K562 (cell line): Measurements from ENCODE around the gene TAP2. TPM values are rescaled to one million over a fixed set of nuclear protein-coding genes. Genes with fewer than 3 reads are reported as not detected.

Source experiments
- ATAC-seq: fragments of 200-7000 bp; cut with Tn5 transposase; 3 replicates; pipeline ENCODE4 v1.9.1; 2020; ENCODE audit warnings: moderate library complexity
- BruUV-seq: library from RNA; stranded (reverse); fragments of 400-500 nt; replicated peaks from 2 replicates; lab custom pipeline; 2021; lab: Mats Ljungman, UMichigan
- CTCF ChIA-PET: fragments of 300-600 bp; formaldehyde crosslinking; extraction: SDS; loops from one replicate; lab custom pipeline; 2021; ENCODE audit warnings: low intra/inter-chr PET ratio; lab: Yijun Ruan, JAX
- POLR2A ChIA-PET: fragments of 300-600, 350-650 bp; sonication (Branson Sonifier 250); formaldehyde crosslinking; extraction: SDS; loops from one replicate; lab custom pipeline; 2021; ENCODE audit warnings: antibody characterized with exemption, inconsistent platforms; lab: Yijun Ruan, JAX
- DNase-seq, 4 experiments: peaks; one replicate each; pipeline versions ENCODE4 v3.0.0 to v3.0.0-alpha.2; 2011 to 2018; ENCODE audit warnings: low spot score in 3 of 4, mixed read lengths in 3 of 4; ENCODE audit errors: extremely low read depth in 1 of 4
- FAIRE-seq: peaks from 2 replicates; lab custom pipeline; 2011; peaks lifted over from hg19 to GRCh38; lab: Jason Lieb, UNC
- H2AFZ ChIP-seq: 2 replicates; pipeline ENCODE4 v1.6.0; 2011; ENCODE audit warnings: low read depth, low read length, control low read depth, inconsistent platforms
- H3K27ac ChIP-seq: fragments of 200-600 bp; 3 replicates; pipeline ENCODE4 v1.8.0; 2011; ENCODE audit warnings: low read depth, mild to moderate bottlenecking, control low read depth, inconsistent platforms, low read length, moderate library complexity, mixed read lengths; ENCODE audit errors: extremely low read depth
- H3K27me3 ChIP-seq, 2 experiments: fragments of 300-600 bp in 1 of 2; 2 replicates in 1 of 2; 3 replicates in 1 of 2; pipeline versions ENCODE4 v1.6.0 to v1.8.0; 2011; ENCODE audit warnings: inconsistent platforms in 2 of 2, low read length in 2 of 2, mild to moderate bottlenecking in 1 of 2, mixed read lengths in 1 of 2, moderate library complexity in 1 of 2; ENCODE audit not compliant: control insufficient read depth in 2 of 2, insufficient read depth in 2 of 2
- H3K36me3 ChIP-seq: fragments of 300-600 bp; 3 replicates; pipeline ENCODE4 v1.8.0; 2011; ENCODE audit warnings: mild to moderate bottlenecking, low read length, inconsistent platforms; ENCODE audit not compliant: control insufficient read depth, insufficient read depth
- H3K4me1 ChIP-seq, 2 experiments: fragments of 200-600 bp in 1 of 2; replicated peaks in 1 of 2; 2 replicates in 1 of 2; 3 replicates in 1 of 2; pipeline versions ENCODE4 v1.5.1 to v1.8.0; 2011; ENCODE audit warnings: inconsistent platforms in 2 of 2, low read length in 2 of 2, mild to moderate bottlenecking in 1 of 2, mixed read lengths in 1 of 2, moderate library complexity in 1 of 2; ENCODE audit not compliant: control insufficient read depth in 2 of 2, insufficient read depth in 2 of 2
- H3K4me2 ChIP-seq: 2 replicates; pipeline ENCODE4 v1.6.1; 2011; ENCODE audit warnings: low read length, control low read depth, inconsistent platforms, mixed read lengths; ENCODE audit not compliant: insufficient read depth
- H3K4me3 ChIP-seq: fragments of 200-600 bp; sonication (generic), shearing (Covaris generic); 2 replicates; pipeline ENCODE4 v1.5.1; 2016; ENCODE audit warnings: control low read depth, inconsistent platforms
- H3K79me2 ChIP-seq: fragments of 200-600 bp; 3 replicates; pipeline ENCODE4 v1.8.0; 2011; ENCODE audit warnings: low read length, inconsistent platforms; ENCODE audit not compliant: control insufficient read depth, insufficient read depth
- H3K9ac ChIP-seq, 2 experiments: 2 replicates each; pipeline versions ENCODE4 v1.6.0 to v1.6.1; 2011; ENCODE audit warnings: low read depth in 2 of 2, low read length in 2 of 2, control low read depth in 1 of 2, inconsistent platforms in 1 of 2, mild to moderate bottlenecking in 1 of 2, mixed read lengths in 1 of 2; ENCODE audit not compliant: insufficient read depth in 1 of 2
- H3K9me1 ChIP-seq: one replicate; pipeline ENCODE4 v1.6.0; 2011; ENCODE audit warnings: inconsistent platforms, mild to moderate bottlenecking, low read length, moderate library complexity; ENCODE audit not compliant: control insufficient read depth, insufficient read depth
- H3K9me3 ChIP-seq: replicated peaks from 2 replicates; pipeline ENCODE4 v1.5.1; 2011; ENCODE audit warnings: low read depth, low read length, inconsistent platforms; ENCODE audit not compliant: control insufficient read depth, insufficient read depth
- H4K20me1 ChIP-seq: replicated peaks from 2 replicates; pipeline ENCODE4 v1.6.1; 2011; ENCODE audit warnings: low read length, inconsistent platforms, mixed read lengths; ENCODE audit not compliant: control insufficient read depth, insufficient read depth
- CEBPG ChIP-seq, 3 experiments: fragments of 200-800 bp in 1 of 3; sonication (Bioruptor generic) in 1 of 3; sonication (generic) in 1 of 3; formaldehyde crosslinking in 1 of 3; IDR thresholded peaks in 2 of 3; conservative IDR thresholded peaks in 1 of 3; 2 replicates each; pipeline versions ENCODE4 v1.6.1 to v1.8.0; 2016 to 2022; ENCODE audit warnings: missing compliant biosample characterization in 2 of 3, missing genetic modification characterization in 2 of 3, mild to moderate bottlenecking in 1 of 3, missing genetic modification reagents in 1 of 3
- POLR3G ChIP-seq: IDR thresholded peaks from 2 replicates; pipeline ENCODE4 v1.6.1; 2011; ENCODE audit not compliant: insufficient read length, insufficient replicate concordance; ENCODE audit errors: extremely low read depth
- WGBS: fragments of 100-300 bp; shearing (Covaris generic); methylation state at CpG from one replicate; pipeline ENCODE4 v1.1.6; 2016; ENCODE audit warnings: low coverage, mixed read lengths; ENCODE audit not compliant: insufficient coverage; ENCODE audit errors: missing lambda C conversion rate; 5-methylcytosine and 5-hydroxymethylcytosine counted together
- in situ Hi-C: fragments of 300-500 bp; cut with MboI; formaldehyde crosslinking; loops from 4 replicates; pipeline ENCODE4 v1.15.0; 2018; ENCODE audit warnings: inconsistent platforms, mixed read lengths
- intact Hi-C: fragments of 100-400 bp; cut with micrococcal nuclease; formaldehyde crosslinking; loops from 2 replicates; pipeline ENCODE4 v1.14.2; 2022
- polyA plus RNA-seq, 8 experiments: library from polyadenylated mRNA; depleted of rRNA in 4 of 8; stranded (reverse) in 5 of 8; unstranded in 3 of 8; fragments of >200 nt; fragmentation: Nextera tagmentation in 2 of 8; fragmentation: Illumina TruSeq in 1 of 8; extraction: Ambion mirVana in 2 of 8; extraction: Trizol in 1 of 8; gene quantifications; 2 replicates each; pipeline versions ENCODE4 v1.2.1 to v1.2.3, GENCODE V29; 2011 to 2014; ENCODE audit warnings: inconsistent platforms in 1 of 8, missing spikeins in 1 of 8
- total RNA-seq, 7 experiments: library from RNA; depleted of rRNA in 6 of 7; stranded (reverse); fragments of >200 nt in 6 of 7; fragmentation: Illumina TruSeq in 2 of 7; extraction: Trizol in 2 of 7; gene quantifications; 2 replicates each; pipeline versions ENCODE4 v1.2.1 to v1.2.3, GENCODE V29; 2011 to 2021; ENCODE audit warnings: low replicate concordance in 1 of 7
- TF ChIP-seq, protein P1 (sequence below), 2 experiments: fragments of 450-650 bp in 1 of 2; sonication (generic) in 1 of 2; formaldehyde crosslinking in 1 of 2; IDR thresholded peaks in 1 of 2; conservative IDR thresholded peaks in 1 of 2; 2 replicates each; pipeline versions ENCODE4 v1.6.1 to v1.8.1; 2016 to 2023; ENCODE audit warnings: mild to moderate bottlenecking in 2 of 2, moderate library complexity in 2 of 2, inconsistent platforms in 1 of 2, missing genetic modification reagents in 1 of 2

The TAP2 gene
- total and polyA plus RNA-seq, 9 of the 15 experiments (the other 6 are each of a cell fraction or from before 2014, with no cell fraction given): 2.0 to 53.5 (median 19.6) TPM

DNA sequence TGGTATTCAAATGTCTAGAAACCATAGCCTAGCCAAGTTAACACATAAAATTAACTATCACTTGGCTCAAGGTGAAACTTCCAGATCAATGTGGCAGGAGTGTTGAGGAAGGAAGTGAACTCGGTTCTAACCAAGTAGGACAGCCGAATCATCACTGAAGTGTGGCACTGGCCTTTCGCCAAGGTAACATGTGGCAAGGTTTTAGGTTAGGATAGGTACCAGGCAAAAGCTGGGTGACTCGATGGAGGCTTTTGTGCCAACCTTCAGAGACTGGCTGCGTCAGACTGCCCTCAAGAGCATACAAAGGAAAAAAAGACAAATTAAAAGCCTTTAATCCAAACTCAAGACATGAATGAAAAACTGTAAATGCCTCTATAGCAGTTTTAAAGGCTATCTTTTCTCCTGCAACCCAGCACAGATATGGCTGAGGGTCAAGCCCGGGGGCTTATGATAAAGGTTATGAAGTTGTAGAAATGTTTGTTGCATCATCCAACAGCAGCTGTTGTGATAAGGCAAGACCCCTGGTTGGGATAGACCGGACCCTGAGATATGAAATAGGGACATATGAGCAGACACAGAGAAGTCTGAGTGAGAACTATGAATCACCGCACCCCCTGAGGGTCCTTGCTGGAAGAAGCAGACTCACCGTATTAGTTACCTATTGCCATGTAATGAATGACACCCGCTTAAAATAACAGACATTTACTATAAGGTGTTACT, 27.3 kb upstream of the TAP2 start:
- Histone ChIP-seq H3K4me1 (no peaks in the 10 kb centered on the region; a peak in 1 of 5 replicates), H3K27me3 (peaks cover 18 to 22% of the 10 kb centered on the region in 2 experiments; a peak in 4 of 5 replicates), H4K20me1 (no peaks in the 10 kb centered on the region), H3K4me2 (no peak overlapping the region), H2AFZ (no peak overlapping the region), H3K9ac (no peak overlapping the region), H3K36me3 (no peaks in the 10 kb centered on the region), H3K9me1 (no peaks in the 10 kb centered on the region), H3K79me2 (no peaks in the 10 kb centered on the region), H3K27ac (no peak overlapping the region), H3K9me3 (no peaks in the 10 kb centered on the region), H3K4me3 (no peak overlapping the region)
- ChIA-PET CTCF (interaction anchor here (0.8 to 3.8 kb wide), 2 partner anchors 27 to 39 kb away, joined by 3 to 66 read pairs; partner anchors contain the start of gene TAP2), POLR2A (no interaction called here)
- intact Hi-C loops: loop anchor here (5.0 kb wide), 3 partner anchors 39 to 164 kb away; no protein-coding TSS in a partner anchor
- TF ChIP-seq POLR3G (no peak), CEBPG (CRISPR knock-in tag; IDR thresholded peaks at IDR 0.05) (peak; percentile 34; the same call in 1 of the 2 replicates), CEBPG (tag; conservative IDR thresholded peaks at IDR 0.05 in 1 of 2, IDR thresholded peaks at IDR 0.05 in 1 of 2) (peak in 1 of 2 experiments; percentile 57; a peak in 1 of 4 replicates)
- TF ChIP-seq, protein P1, sequence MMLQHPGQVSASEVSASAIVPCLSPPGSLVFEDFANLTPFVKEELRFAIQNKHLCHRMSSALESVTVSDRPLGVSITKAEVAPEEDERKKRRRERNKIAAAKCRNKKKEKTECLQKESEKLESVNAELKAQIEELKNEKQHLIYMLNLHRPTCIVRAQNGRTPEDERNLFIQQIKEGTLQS (IDR thresholded peaks at IDR 0.05): 0 out of 2 replicates have a peak, but pooled peaks have one; percentile 25
- TF ChIP-seq, protein P1 (CRISPR knock-in tag; conservative IDR thresholded peaks at IDR 0.05): no peak
- 4% methylated on average over 10 of the region's 10 CpGs for WGBS
- no peak for FAIRE-seq
- BruUV-seq: no TSS peak
- in situ Hi-C loops: no loop called here
- no peak for ATAC-seq
- DNase-seq: no peak
